Measurements from ENCODE around the gene MAP3K15. TPM values are rescaled to one million over a fixed set of nuclear protein-coding genes. Genes with fewer than 3 reads are reported as not detected.

MAP3K15 gene
- total and polyA plus RNA-seq, 10 of the 15 experiments (the other 5 are each of a cell fraction or from before 2014, with no cell fraction given), result 0.03 to 0.16 TPM; not detected in 8

DNA sequence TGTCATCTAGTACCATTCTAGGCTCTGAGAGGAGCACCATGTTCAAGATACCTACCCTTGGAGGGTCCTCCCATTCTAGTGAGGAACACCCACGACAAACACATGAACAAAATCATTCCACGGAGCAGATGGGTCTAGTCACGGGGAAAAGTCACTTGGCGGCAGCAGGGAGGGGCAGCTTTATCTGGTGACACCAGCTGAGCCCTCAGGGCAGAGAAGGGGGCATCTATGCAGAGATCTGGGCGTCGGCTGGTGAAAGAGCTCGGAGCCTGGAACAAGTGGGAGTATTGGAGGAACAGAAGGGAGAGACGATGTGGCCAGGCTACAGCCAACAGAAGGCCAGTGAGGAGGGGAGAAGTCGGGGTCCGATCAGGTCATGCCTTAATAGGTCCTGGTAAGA lies 183.5 kb downstream of the MAP3K15 start:
- CTCF ChIA-PET, result interaction anchor here (0.6 to 4.3 kb wide), 2 partner anchors 215 to 293 kb away, joined by 3 to 44 read pairs; no protein-coding TSS in a partner anchor
- intact Hi-C loops (cut with micrococcal nuclease; ENCODE audit: unreplicated experiment) (loop anchor here (10.0 kb wide), 2 partner anchors 137 to 657 kb away; partner anchors contain the start of gene RS1), in situ Hi-C loops (cut with MboI) (loop anchor here (5.0 kb wide), 1 partner anchor 290 kb away; no protein-coding TSS in a partner anchor)
- RAD21 ChIA-PET (ENCODE audit: unreplicated experiment), result interaction anchor here (3.2 kb wide), 1 partner anchor 292 kb away, joined by 17 read pairs; no protein-coding TSS in a partner anchor
- no peaks in the 10 kb centered on the region for H3K4me1 ChIP-seq (ENCODE audit: control insufficient read depth, insufficient read depth, low read length)
- SMC1A ChIA-PET (ENCODE audit: uncharacterized antibody, unreplicated experiment), result no interaction called here
- peaks cover 2% of the 10 kb centered on the region; the same call in 1 of the 3 replicates for H3K9me3 ChIP-seq (replicated peaks; ENCODE audit: control insufficient read depth, insufficient read depth, low read length)
- no peaks in the 10 kb centered on the region for H3K79me2 ChIP-seq (ENCODE audit: control insufficient read depth, insufficient read depth, low read length)
- ATAC-seq (no peak), FAIRE-seq (no peak), DNase-seq (ENCODE audit: low read depth, low spot score) (no peak)
- no peaks in the 10 kb centered on the region for H4K20me1 ChIP-seq (ENCODE audit: control insufficient read depth, insufficient read depth)
- WGBS (ENCODE audit: insufficient coverage, insufficient replicate concordance, low lambda C conversion rate, missing lambda C conversion rate), result 42% methylated on average over 8 of the region's 10 CpGs
- H3K27ac ChIP-seq (ENCODE audit: control insufficient read depth, insufficient read depth), result no peak overlapping the region
- H3K4me3 ChIP-seq, result no peak overlapping the region
- no peak overlapping the region for H2AFZ ChIP-seq (ENCODE audit: control insufficient read depth, low read depth, low read length)
- TF ChIP-seq RELA (IDR thresholded peaks at IDR 0.05; ENCODE audit: borderline replicate concordance, partially characterized antibody), result no peak
- no TSS peak for BruUV-seq (replicated peaks)
- no peak overlapping the region for H3K9ac ChIP-seq (ENCODE audit: control insufficient read depth, insufficient read depth, low read length)
- H3K27me3 ChIP-seq (replicated peaks in 1 of 2; ENCODE audit: control insufficient read depth in 2 of 2, insufficient read depth in 2 of 2, low read length in 1 of 2), result no peaks in the 10 kb centered on the region; a peak in 1 of 4 replicates
- no peak overlapping the region for H3K4me2 ChIP-seq (ENCODE audit: control insufficient read depth, insufficient read depth)
- POLR2A ChIA-PET, result no interaction called here
- no peaks in the 10 kb centered on the region for H3K36me3 ChIP-seq (ENCODE audit: control insufficient read depth in 2 of 2, insufficient read depth in 2 of 2, low read length in 1 of 2)

DNA sequence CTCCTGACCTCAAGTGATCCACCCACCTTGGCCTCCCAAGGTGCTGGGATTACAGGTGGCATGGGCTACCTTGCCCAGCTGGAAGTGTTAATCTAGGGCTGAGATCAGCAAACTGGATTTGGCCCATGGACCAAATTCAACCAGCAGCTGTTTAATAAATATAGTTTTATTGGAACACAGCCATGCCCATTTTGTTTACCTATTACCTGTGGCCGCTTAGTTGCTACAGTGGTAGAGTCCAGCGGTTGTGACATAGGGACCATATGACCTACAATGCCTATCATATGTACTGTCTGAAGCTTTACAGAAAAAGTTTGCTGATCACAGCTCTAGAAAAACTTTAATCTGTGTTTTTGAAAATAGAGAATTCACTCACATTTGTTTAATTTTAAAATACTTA lies 188.7 kb downstream of the MAP3K15 start:
- ChIA-PET POLR2A (no interaction called here), SMC1A (ENCODE audit: uncharacterized antibody, unreplicated experiment) (interaction anchor here (0.6 to 0.9 kb wide), 2 partner anchors 9 to 17 kb away, joined by 3 read pairs; no protein-coding TSS in a partner anchor), CTCF (no interaction called here), RAD21 (ENCODE audit: unreplicated experiment) (interaction anchor here (0.9 kb wide), 1 partner anchor 10 kb away, joined by 3 read pairs; no protein-coding TSS in a partner anchor)
- FAIRE-seq (no peak), ATAC-seq (no peak), DNase-seq (ENCODE audit: low read depth, low spot score) (no peak)
- WGBS (ENCODE audit: insufficient coverage, insufficient replicate concordance, low lambda C conversion rate, missing lambda C conversion rate), result 72% methylated on average over 2 of the region's 2 CpGs
- in situ Hi-C loops (cut with MboI) (no loop called here), intact Hi-C loops (cut with micrococcal nuclease; ENCODE audit: unreplicated experiment) (no loop called here)
- no peak overlapping the region for H3K4me3 ChIP-seq
- no peak overlapping the region for H3K4me2 ChIP-seq (ENCODE audit: control insufficient read depth, insufficient read depth)
- no peaks in the 10 kb centered on the region for H3K79me2 ChIP-seq (ENCODE audit: control insufficient read depth, insufficient read depth, low read length)
- no peaks in the 10 kb centered on the region for H3K4me1 ChIP-seq (ENCODE audit: control insufficient read depth, insufficient read depth, low read length)
- H4K20me1 ChIP-seq (ENCODE audit: control insufficient read depth, insufficient read depth), result no peaks in the 10 kb centered on the region
- H3K36me3 ChIP-seq (ENCODE audit: control insufficient read depth in 2 of 2, insufficient read depth in 2 of 2, low read length in 1 of 2), result no peaks in the 10 kb centered on the region
- no peak overlapping the region for H2AFZ ChIP-seq (ENCODE audit: control insufficient read depth, low read depth, low read length)
- no peaks in the 10 kb centered on the region; a peak in 1 of 4 replicates for H3K27me3 ChIP-seq (replicated peaks in 1 of 2; ENCODE audit: control insufficient read depth in 2 of 2, insufficient read depth in 2 of 2, low read length in 1 of 2)
- H3K9ac ChIP-seq (ENCODE audit: control insufficient read depth, insufficient read depth, low read length), result no peak overlapping the region
- no peak overlapping the region for H3K27ac ChIP-seq (ENCODE audit: control insufficient read depth, insufficient read depth)
- H3K9me3 ChIP-seq (replicated peaks; ENCODE audit: control insufficient read depth, insufficient read depth, low read length), result no peaks in the 10 kb centered on the region
- no TSS peak for BruUV-seq (replicated peaks)
- TF ChIP-seq, protein P1, sequence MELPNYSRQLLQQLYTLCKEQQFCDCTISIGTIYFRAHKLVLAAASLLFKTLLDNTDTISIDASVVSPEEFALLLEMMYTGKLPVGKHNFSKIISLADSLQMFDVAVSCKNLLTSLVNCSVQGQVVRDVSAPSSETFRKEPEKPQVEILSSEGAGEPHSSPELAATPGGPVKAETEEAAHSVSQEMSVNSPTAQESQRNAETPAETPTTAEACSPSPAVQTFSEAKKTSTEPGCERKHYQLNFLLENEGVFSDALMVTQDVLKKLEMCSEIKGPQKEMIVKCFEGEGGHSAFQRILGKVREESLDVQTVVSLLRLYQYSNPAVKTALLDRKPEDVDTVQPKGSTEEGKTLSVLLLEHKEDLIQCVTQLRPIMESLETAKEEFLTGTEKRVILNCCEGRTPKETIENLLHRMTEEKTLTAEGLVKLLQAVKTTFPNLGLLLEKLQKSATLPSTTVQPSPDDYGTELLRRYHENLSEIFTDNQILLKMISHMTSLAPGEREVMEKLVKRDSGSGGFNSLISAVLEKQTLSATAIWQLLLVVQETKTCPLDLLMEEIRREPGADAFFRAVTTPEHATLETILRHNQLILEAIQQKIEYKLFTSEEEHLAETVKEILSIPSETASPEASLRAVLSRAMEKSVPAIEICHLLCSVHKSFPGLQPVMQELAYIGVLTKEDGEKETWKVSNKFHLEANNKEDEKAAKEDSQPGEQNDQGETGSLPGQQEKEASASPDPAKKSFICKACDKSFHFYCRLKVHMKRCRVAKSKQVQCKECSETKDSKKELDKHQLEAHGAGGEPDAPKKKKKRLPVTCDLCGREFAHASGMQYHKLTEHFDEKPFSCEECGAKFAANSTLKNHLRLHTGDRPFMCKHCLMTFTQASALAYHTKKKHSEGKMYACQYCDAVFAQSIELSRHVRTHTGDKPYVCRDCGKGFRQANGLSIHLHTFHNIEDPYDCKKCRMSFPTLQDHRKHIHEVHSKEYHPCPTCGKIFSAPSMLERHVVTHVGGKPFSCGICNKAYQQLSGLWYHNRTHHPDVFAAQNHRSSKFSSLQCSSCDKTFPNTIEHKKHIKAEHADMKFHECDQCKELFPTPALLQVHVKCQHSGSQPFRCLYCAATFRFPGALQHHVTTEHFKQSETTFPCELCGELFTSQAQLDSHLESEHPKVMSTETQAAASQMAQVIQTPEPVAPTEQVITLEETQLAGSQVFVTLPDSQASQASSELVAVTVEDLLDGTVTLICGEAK (IDR thresholded peaks at IDR 0.05; ENCODE audit: borderline replicate concordance), result no peak
- TF ChIP-seq TAF1 (IDR thresholded peaks at IDR 0.05; ENCODE audit: borderline replicate concordance, low read depth, low read length) (no peak), ZSCAN29 (IDR thresholded peaks at IDR 0.05) (no peak), SRF (IDR thresholded peaks at IDR 0.05; ENCODE audit: low read depth in 2 of 2, low read length in 2 of 2) (no peak), NFIC (IDR thresholded peaks at IDR 0.05; ENCODE audit: low read depth, low read length) (no peak), CHD1 (IDR thresholded peaks at IDR 0.05; ENCODE audit: low read depth, low read length) (no peak), TARDBP (IDR thresholded peaks at IDR 0.05; ENCODE audit: borderline replicate concordance) (no peak)
- TF ChIP-seq, protein P2, sequence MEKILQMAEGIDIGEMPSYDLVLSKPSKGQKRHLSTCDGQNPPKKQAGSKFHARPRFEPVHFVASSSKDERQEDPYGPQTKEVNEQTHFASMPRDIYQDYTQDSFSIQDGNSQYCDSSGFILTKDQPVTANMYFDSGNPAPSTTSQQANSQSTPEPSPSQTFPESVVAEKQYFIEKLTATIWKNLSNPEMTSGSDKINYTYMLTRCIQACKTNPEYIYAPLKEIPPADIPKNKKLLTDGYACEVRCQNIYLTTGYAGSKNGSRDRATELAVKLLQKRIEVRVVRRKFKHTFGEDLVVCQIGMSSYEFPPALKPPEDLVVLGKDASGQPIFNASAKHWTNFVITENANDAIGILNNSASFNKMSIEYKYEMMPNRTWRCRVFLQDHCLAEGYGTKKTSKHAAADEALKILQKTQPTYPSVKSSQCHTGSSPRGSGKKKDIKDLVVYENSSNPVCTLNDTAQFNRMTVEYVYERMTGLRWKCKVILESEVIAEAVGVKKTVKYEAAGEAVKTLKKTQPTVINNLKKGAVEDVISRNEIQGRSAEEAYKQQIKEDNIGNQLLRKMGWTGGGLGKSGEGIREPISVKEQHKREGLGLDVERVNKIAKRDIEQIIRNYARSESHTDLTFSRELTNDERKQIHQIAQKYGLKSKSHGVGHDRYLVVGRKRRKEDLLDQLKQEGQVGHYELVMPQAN (conservative IDR thresholded peaks at IDR 0.05), result no peak
